Activated CD4-positive, alpha-beta T cell treated with anti-CD3 and anti-CD28 coated beads, Interleukin-2, amount 50 U/mL, for 24 hours (primary cell): Measurements from ENCODE around the gene LGALS4.
"Not testable (repeated sequence)": the region's sequence is repeated elsewhere in the genome, so short reads cannot be mapped to it uniquely, and the experiment has no call there.

Experiments used
- DNase-seq, 2 donors: peaks; one replicate each; pipeline ENCODE4 v3.0.0-alpha.2; 2020; ENCODE audit warnings: low read depth in 1 of 2, low spot score in 1 of 2

The LGALS4 gene

DNA sequence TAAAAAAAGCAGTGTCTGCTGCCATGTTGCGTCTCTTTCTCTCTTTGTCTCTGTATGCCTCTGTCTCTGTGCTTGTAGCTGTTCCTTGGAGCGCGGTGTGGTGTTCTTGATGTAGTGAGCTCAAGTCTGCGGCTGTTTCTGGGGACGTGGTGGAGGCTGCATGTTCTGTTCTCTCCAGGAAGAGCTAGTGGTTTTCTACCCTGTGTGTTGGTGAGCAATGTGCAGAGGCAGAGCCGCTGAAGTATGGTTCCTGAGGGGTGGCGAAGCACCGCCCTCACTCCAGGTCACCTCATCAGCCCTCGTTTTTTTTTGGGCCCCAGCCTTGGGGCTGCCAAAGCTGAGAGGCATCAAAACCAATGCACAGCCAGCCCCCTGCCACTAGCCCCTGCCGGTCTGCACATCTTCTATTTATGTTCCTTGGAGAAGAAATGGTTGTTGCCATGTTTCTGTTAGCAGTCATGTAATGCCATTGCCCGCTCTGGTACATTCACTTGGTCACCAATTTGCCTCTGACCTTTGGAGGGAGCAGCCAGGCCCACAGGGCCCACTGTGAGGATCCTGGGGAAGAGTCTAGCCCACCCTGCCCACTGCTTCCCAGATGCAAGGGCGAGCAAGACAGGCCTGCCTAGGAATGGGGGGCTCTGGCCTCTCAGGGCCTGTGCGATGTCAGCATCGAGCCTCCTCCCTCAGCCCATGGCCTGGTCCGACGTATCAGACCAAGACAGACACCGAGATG is 29.9 kb upstream of the LGALS4 start:
- no peak for DNase-seq

- no peak for DNase-seq
Observed at GRCh38 chr19:38841787-38842438, 29.2 kb upstream of the LGALS4 start.

- no peak for DNase-seq
Observed at GRCh38 chr19:38841180-38841766, 28.5 kb upstream of the LGALS4 start.

- no peak for DNase-seq
Observed at GRCh38 chr19:38840583-38840968, 27.8 kb upstream of the LGALS4 start.

GRCh38 chr19:38839816-38840582 is 27.3 kb upstream of the LGALS4 start:
- DNase-seq = no peak

- no peak for DNase-seq
Observed at GRCh38 chr19:38838986-38839761, 26.4 kb upstream of the LGALS4 start.

GRCh38 chr19:38838208-38838985 is 25.7 kb upstream of the LGALS4 start:
- DNase-seq = peak in 1 of 2 donors; percentile 71

GRCh38 chr19:38837656-38838121 is 24.9 kb upstream of the LGALS4 start:
- no peak for DNase-seq

DNA sequence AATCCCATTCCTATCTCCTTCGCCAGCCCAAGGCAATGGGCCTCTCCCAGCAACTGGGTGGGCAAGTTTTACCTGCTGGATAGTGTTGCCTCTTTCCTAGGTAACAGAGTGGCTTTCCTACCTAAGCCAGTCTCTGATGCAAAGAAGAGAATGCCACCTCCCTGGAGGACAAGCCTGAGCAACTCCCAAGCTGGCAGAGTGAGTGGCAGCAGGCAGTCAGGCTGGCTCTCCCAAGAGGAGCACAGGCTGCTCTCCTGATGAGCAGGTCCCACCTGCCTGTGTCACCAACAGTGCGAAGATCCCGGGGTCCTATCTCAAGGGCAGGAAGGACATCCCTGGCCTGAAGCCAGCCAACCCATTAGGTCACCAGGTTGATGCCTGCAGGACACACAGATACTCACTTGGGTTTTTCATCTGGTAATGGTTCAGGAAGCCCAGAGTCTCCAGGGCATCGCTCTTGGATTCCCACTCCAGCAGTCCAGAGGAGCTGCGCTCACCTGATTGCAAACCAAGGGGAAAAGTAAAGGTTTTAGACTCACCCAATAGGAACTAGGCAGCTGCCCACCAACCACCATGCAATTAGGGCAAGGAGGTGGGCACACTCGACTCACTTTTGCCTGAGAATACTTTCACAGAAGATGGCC is 24.4 kb upstream of the LGALS4 start:
- DNase-seq = no peak

DNA sequence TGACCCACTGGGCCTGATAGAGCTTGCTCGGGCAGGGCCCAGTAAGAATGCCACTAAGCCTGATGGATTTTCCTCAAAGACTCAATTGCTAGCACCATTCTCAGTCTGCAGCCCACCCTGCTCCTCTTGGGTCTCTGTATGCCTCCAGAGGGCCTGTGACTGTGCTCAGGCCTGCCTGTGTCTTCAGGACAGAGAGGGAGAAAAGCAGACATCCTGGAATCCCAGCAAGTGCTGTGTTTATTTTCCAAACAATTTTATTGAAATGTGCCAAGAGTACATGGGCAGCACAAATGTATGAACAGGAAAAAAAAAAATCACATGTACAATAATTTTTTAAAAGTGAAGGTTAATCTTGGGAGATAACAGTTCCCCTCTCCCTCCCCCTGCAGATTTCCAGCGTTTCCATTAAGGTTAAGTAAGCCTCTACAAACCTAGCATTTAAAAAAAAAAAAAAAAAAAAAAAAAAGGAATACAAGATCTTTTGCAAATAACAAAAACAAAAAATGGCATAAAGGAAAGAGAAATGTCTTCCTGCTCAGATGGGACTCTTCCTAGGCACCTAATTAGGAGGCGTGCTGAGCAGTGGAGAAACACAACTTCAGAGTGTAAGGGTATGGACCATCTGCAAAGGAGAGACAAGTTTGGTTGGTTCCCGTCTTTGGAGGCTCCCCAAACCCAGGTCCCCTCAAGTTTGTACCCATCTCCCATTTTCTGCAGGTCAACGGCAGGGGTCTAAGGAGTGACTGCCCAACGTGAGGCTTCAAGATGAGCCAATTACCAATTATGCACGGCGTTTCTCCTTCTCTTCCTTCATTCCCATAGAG is 23.6 kb upstream of the LGALS4 start:
- DNase-seq = no peak

- DNase-seq = no peak
Observed at GRCh38 chr19:38834590-38834989, 21.8 kb upstream of the LGALS4 start.

GRCh38 chr19:38834104-38834490 is 21.4 kb upstream of the LGALS4 start:
- no peak for DNase-seq

GRCh38 chr19:38833092-38833425 is 20.3 kb upstream of the LGALS4 start:
- no peak for DNase-seq

DNA sequence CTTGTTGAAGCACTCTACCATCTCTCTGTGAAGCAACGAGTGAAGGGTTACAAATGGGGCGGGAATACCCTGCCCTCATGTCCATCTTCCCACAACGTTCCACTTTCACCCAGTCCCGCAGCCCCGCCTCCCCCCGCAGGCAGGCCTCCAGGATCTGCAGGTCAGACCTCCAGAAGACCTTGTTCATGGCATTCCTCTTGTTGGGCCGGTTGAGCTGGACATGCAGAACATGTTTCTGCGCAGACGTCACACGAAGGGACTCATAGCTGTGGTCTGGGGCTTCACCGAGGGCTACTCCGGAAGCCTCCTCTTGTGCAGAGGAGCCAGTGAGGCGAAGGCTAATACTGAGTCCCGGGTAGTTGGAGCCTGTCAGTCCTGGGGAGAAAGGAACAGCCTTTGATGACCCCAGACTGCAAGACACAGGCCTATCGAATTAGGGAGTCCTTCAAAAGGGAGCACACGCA is 18.4 kb upstream of the LGALS4 start:
- DNase-seq = no peak

DNA sequence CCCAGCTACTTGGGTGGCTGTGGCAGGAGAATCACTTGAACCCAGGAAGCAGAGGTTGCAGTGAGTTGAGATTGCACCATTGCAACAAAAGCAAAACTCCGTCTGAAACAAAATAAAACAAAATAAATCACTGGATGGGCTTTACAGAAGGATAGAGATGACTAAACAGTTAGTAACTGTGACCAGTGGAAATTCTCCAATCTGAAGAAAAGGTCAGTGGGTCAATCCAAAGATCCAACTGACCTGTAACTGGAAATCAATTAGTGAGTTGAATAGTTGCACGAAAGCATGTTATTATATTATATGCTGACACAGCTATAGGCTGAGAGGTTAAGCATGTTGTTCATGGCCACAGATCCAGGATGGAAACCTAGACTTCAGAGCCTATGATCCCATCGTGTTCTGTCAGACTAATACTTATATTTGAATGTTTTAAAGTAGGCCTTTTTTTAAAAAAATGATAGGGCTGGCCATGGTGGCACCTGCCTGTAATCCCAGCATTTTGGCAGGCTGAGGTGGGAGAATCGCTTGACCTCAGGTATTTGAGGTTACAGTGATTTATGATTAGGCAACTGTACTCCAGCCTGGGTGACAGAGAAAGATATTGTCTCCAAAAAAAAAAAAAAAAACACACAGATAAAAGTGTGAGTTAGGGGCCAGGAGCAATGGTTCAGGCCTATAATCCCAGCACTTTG is 17.4 kb upstream of the LGALS4 start:
- DNase-seq = no peak

DNA sequence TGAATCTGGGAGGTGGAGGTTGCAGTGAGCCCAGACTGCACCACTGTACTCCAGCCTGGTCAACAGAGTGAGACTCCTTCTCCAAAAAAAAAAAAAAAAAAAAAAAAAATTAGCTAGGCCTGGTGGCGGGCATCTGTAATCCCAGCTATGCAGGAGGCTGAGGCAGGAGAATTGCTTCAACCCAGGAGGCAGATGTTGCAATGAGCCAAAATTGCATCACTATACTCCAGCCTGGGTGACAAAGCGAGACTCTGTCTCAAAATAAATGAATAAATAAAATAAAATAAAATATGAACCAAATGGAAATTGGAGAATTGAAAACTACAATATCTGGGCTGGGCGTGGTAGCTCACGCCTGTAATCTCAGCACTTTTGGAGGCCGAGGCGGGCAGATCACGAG is 16.5 kb upstream of the LGALS4 start:
- DNase-seq = not testable (repeated sequence)

DNA sequence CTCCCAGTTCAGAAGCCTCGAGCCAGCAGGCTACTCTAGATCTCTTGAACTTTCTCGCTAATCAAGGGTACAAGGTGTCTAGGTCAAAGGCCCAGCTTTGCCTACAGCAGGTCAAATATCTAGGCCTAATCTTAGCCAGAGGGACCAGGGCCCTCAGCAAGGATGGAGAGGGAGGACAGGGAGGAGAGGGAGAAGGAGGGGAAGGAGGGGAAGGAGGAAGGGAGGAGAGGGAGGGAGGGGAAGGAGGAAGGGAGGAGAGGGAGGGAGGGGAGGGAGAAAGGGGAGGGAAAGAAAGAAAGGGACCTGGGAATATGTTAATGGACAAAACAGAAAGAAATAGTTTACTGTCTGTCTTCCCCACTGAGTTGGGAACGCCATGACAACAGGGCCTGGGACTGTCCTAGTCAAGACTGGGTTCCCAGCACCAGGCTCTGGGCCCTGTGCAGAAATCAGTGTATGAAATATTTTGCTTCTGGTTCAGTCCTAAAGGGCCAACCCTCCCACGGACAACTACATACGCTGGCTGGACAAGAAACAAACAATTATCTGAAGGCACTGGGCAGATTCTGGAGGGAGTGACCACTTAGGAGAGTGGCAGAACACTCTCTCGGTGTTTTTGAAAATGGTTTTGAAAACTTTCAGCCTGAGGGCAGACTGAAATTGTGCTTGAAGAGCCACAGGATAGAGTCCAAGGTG is 14.3 kb upstream of the LGALS4 start:
- no peak for DNase-seq

- not testable (repeated sequence) for DNase-seq
Observed at GRCh38 chr19:38825936-38826335, 13.2 kb upstream of the LGALS4 start.
